ENCODE measurements around the gene NOL6. TPM values are rescaled to one million over a fixed set of nuclear protein-coding genes. Genes with fewer than 3 reads are reported as not detected.

The NOL6 gene
- total and polyA plus RNA-seq, 9 of the 15 experiments (the other 6 are each of a cell fraction or from before 2014, with no cell fraction given), result 7.7 to 58.9 (median 27.0) TPM

DNA sequence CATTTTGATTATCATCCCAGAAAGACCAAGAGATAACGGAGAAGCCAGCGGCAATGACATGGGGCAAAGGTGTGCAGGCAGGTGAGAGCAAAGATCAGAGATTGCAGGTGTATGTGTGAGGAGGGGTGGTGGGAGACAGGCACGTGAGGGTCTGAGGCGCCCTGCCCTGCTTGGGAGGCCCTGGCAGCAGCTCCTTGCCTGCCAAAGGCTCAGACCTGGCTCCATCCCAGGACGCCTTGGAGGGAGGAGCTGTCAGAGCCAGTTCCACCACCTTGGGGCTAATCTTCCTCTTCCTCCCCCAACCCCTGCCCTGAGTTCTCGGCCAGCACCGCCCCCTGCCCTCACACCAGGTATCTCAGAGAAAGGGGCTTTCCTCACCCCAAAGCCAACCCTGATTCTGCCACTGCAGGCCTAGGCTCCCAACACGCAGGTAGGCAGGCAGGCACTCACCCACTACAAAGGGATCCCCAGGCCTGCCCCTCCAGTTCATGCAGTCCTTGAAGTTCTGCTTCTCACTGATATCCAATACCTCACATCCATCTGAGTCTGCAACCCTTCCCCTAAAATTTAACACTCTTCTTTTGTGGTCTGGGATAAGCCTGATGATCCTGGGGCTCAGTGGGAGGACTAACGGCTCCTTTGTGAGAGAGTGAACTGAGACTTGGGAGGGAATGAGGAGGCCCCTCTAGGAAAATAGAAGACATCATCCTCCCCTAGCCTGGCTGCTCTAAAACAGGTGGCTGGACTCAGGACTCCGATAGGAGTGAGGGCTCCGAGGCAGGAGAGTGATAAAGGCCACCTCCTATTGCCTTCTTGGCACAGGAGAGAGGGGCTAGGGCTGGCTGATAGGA, 28.1 kb downstream of the NOL6 start (continued):
- TF ChIP-seq, protein P1, sequence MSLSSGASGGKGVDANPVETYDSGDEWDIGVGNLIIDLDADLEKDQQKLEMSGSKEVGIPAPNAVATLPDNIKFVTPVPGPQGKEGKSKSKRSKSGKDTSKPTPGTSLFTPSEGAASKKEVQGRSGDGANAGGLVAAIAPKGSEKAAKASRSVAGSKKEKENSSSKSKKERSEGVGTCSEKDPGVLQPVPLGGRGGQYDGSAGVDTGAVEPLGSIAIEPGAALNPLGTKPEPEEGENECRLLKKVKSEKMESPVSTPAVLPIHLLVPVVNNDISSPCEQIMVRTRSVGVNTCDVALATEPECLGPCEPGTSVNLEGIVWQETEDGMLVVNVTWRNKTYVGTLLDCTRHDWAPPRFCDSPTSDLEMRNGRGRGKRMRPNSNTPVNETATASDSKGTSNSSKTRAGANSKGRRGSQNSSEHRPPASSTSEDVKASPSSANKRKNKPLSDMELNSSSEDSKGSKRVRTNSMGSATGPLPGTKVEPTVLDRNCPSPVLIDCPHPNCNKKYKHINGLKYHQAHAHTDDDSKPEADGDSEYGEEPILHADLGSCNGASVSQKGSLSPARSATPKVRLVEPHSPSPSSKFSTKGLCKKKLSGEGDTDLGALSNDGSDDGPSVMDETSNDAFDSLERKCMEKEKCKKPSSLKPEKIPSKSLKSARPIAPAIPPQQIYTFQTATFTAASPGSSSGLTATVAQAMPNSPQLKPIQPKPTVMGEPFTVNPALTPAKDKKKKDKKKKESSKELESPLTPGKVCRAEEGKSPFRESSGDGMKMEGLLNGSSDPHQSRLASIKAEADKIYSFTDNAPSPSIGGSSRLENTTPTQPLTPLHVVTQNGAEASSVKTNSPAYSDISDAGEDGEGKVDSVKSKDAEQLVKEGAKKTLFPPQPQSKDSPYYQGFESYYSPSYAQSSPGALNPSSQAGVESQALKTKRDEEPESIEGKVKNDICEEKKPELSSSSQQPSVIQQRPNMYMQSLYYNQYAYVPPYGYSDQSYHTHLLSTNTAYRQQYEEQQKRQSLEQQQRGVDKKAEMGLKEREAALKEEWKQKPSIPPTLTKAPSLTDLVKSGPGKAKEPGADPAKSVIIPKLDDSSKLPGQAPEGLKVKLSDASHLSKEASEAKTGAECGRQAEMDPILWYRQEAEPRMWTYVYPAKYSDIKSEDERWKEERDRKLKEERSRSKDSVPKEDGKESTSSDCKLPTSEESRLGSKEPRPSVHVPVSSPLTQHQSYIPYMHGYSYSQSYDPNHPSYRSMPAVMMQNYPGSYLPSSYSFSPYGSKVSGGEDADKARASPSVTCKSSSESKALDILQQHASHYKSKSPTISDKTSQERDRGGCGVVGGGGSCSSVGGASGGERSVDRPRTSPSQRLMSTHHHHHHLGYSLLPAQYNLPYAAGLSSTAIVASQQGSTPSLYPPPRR (CRISPR knock-in tag; IDR thresholded peaks at IDR 0.05; ENCODE audit: borderline replicate concordance), result no peak
- no peak for TF ChIP-seq ZNF551 (CRISPR knock-in tag; IDR thresholded peaks at IDR 0.05)
- no peak for TF ChIP-seq MEF2D (tag; conservative IDR thresholded peaks at IDR 0.05; ENCODE audit: low read depth)
- no peak for TF ChIP-seq SNRNP70 (optimal IDR thresholded peaks at IDR 0.05; ENCODE audit: low read depth, low read length)
- TF ChIP-seq MEF2A (IDR thresholded peaks at IDR 0.05; ENCODE audit: control insufficient read depth, low read depth, low read length), result no peak
- no peak for TF ChIP-seq HNRNPUL1 (IDR thresholded peaks at IDR 0.05; ENCODE audit: low read length)
- no peak for TF ChIP-seq MECOM (CRISPR knock-in tag; IDR thresholded peaks at IDR 0.05)
- TF ChIP-seq, protein P2, sequence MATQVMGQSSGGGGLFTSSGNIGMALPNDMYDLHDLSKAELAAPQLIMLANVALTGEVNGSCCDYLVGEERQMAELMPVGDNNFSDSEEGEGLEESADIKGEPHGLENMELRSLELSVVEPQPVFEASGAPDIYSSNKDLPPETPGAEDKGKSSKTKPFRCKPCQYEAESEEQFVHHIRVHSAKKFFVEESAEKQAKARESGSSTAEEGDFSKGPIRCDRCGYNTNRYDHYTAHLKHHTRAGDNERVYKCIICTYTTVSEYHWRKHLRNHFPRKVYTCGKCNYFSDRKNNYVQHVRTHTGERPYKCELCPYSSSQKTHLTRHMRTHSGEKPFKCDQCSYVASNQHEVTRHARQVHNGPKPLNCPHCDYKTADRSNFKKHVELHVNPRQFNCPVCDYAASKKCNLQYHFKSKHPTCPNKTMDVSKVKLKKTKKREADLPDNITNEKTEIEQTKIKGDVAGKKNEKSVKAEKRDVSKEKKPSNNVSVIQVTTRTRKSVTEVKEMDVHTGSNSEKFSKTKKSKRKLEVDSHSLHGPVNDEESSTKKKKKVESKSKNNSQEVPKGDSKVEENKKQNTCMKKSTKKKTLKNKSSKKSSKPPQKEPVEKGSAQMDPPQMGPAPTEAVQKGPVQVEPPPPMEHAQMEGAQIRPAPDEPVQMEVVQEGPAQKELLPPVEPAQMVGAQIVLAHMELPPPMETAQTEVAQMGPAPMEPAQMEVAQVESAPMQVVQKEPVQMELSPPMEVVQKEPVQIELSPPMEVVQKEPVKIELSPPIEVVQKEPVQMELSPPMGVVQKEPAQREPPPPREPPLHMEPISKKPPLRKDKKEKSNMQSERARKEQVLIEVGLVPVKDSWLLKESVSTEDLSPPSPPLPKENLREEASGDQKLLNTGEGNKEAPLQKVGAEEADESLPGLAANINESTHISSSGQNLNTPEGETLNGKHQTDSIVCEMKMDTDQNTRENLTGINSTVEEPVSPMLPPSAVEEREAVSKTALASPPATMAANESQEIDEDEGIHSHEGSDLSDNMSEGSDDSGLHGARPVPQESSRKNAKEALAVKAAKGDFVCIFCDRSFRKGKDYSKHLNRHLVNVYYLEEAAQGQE (IDR thresholded peaks at IDR 0.05; ENCODE audit: borderline replicate concordance), result no peak
- TF ChIP-seq, protein P2 (CRISPR knock-in tag; IDR thresholded peaks at IDR 0.05; ENCODE audit: low read depth), result no peak
- TF ChIP-seq SUPT5H (IDR thresholded peaks at IDR 0.05), result no peak
- TF ChIP-seq CBFA2T2 (conservative IDR thresholded peaks at IDR 0.05), result peak; percentile 68
- no peak for TF ChIP-seq CBX5 (IDR thresholded peaks at IDR 0.05; ENCODE audit: borderline replicate concordance, low read depth)
- no peak for TF ChIP-seq ZNF175 (CRISPR knock-in tag; IDR thresholded peaks at IDR 0.05; ENCODE audit: low read depth)
